K562 (cell line): ENCODE measurements around the gene SULT2A1. TPM values are rescaled to one million over a fixed set of nuclear protein-coding genes. Genes with fewer than 3 reads are reported as not detected.

Experiments used
- ATAC-seq: fragments of 200-7000 bp; cut with Tn5 transposase; 3 replicates; pipeline ENCODE4 v1.9.1; 2020; ENCODE audit warnings: moderate library complexity
- BruUV-seq: library from RNA; stranded (reverse); fragments of 400-500 nt; replicated peaks from 2 replicates; lab custom pipeline; 2021; lab: Mats Ljungman, UMichigan
- CTCF ChIA-PET: fragments of 300-600 bp; formaldehyde crosslinking; extraction: SDS; loops from one replicate; lab custom pipeline; 2021; ENCODE audit warnings: low intra/inter-chr PET ratio; lab: Yijun Ruan, JAX
- POLR2A ChIA-PET: fragments of 300-600, 350-650 bp; sonication (Branson Sonifier 250); formaldehyde crosslinking; extraction: SDS; loops from one replicate; lab custom pipeline; 2021; ENCODE audit warnings: antibody characterized with exemption, inconsistent platforms; lab: Yijun Ruan, JAX
- DNase-seq, 4 experiments: peaks; one replicate each; pipeline versions ENCODE4 v3.0.0 to v3.0.0-alpha.2; 2011 to 2018; ENCODE audit warnings: low spot score in 3 of 4, mixed read lengths in 3 of 4; ENCODE audit errors: extremely low read depth in 1 of 4
- FAIRE-seq: peaks from 2 replicates; lab custom pipeline; 2011; peaks lifted over from hg19 to GRCh38; lab: Jason Lieb, UNC
- H2AFZ ChIP-seq: 2 replicates; pipeline ENCODE4 v1.6.0; 2011; ENCODE audit warnings: low read depth, low read length, control low read depth, inconsistent platforms
- H3K27ac ChIP-seq: fragments of 200-600 bp; 3 replicates; pipeline ENCODE4 v1.8.0; 2011; ENCODE audit warnings: low read depth, mild to moderate bottlenecking, control low read depth, inconsistent platforms, low read length, moderate library complexity, mixed read lengths; ENCODE audit errors: extremely low read depth
- H3K27me3 ChIP-seq, 2 experiments: fragments of 300-600 bp in 1 of 2; 2 replicates in 1 of 2; 3 replicates in 1 of 2; pipeline versions ENCODE4 v1.6.0 to v1.8.0; 2011; ENCODE audit warnings: inconsistent platforms in 2 of 2, low read length in 2 of 2, mild to moderate bottlenecking in 1 of 2, mixed read lengths in 1 of 2, moderate library complexity in 1 of 2; ENCODE audit not compliant: control insufficient read depth in 2 of 2, insufficient read depth in 2 of 2
- H3K36me3 ChIP-seq: fragments of 300-600 bp; 3 replicates; pipeline ENCODE4 v1.8.0; 2011; ENCODE audit warnings: mild to moderate bottlenecking, low read length, inconsistent platforms; ENCODE audit not compliant: control insufficient read depth, insufficient read depth
- H3K4me1 ChIP-seq, 2 experiments: fragments of 200-600 bp in 1 of 2; replicated peaks in 1 of 2; 2 replicates in 1 of 2; 3 replicates in 1 of 2; pipeline versions ENCODE4 v1.5.1 to v1.8.0; 2011; ENCODE audit warnings: inconsistent platforms in 2 of 2, low read length in 2 of 2, mild to moderate bottlenecking in 1 of 2, mixed read lengths in 1 of 2, moderate library complexity in 1 of 2; ENCODE audit not compliant: control insufficient read depth in 2 of 2, insufficient read depth in 2 of 2
- H3K4me2 ChIP-seq: 2 replicates; pipeline ENCODE4 v1.6.1; 2011; ENCODE audit warnings: low read length, control low read depth, inconsistent platforms, mixed read lengths; ENCODE audit not compliant: insufficient read depth
- H3K4me3 ChIP-seq: fragments of 200-600 bp; sonication (generic), shearing (Covaris generic); 2 replicates; pipeline ENCODE4 v1.5.1; 2016; ENCODE audit warnings: control low read depth, inconsistent platforms
- H3K79me2 ChIP-seq: fragments of 200-600 bp; 3 replicates; pipeline ENCODE4 v1.8.0; 2011; ENCODE audit warnings: low read length, inconsistent platforms; ENCODE audit not compliant: control insufficient read depth, insufficient read depth
- H3K9ac ChIP-seq, 2 experiments: 2 replicates each; pipeline versions ENCODE4 v1.6.0 to v1.6.1; 2011; ENCODE audit warnings: low read depth in 2 of 2, low read length in 2 of 2, control low read depth in 1 of 2, inconsistent platforms in 1 of 2, mild to moderate bottlenecking in 1 of 2, mixed read lengths in 1 of 2; ENCODE audit not compliant: insufficient read depth in 1 of 2
- H3K9me1 ChIP-seq: one replicate; pipeline ENCODE4 v1.6.0; 2011; ENCODE audit warnings: inconsistent platforms, mild to moderate bottlenecking, low read length, moderate library complexity; ENCODE audit not compliant: control insufficient read depth, insufficient read depth
- H3K9me3 ChIP-seq: replicated peaks from 2 replicates; pipeline ENCODE4 v1.5.1; 2011; ENCODE audit warnings: low read depth, low read length, inconsistent platforms; ENCODE audit not compliant: control insufficient read depth, insufficient read depth
- H4K20me1 ChIP-seq: replicated peaks from 2 replicates; pipeline ENCODE4 v1.6.1; 2011; ENCODE audit warnings: low read length, inconsistent platforms, mixed read lengths; ENCODE audit not compliant: control insufficient read depth, insufficient read depth
- ARID3A ChIP-seq: IDR thresholded peaks from 2 replicates; pipeline ENCODE4 v1.6.1; 2012; ENCODE audit warnings: low read depth, low read length, improper control_type of control experiment, borderline replicate concordance
- C11orf30 ChIP-seq: fragments of 450-650 bp; IDR thresholded peaks from 2 replicates; pipeline ENCODE4 v1.6.1; 2016; ENCODE audit warnings: low read depth, mild to moderate bottlenecking
- ESRRA ChIP-seq: fragments of 450-650 bp; IDR thresholded peaks from 2 replicates; pipeline ENCODE4 v1.6.1; 2014; ENCODE audit warnings: low read depth, mild to moderate bottlenecking, moderate library complexity, borderline replicate concordance
- FOXO4 ChIP-seq: fragments of 450-650 bp; formaldehyde crosslinking; IDR thresholded peaks from 2 replicates; pipeline ENCODE4 v1.4.0; 2020; ENCODE audit warnings: mild to moderate bottlenecking, moderate library complexity
- NCOA1 ChIP-seq: fragments of 450-650 bp; IDR thresholded peaks from 2 replicates; pipeline ENCODE4 v1.6.1; 2016; ENCODE audit warnings: low read depth
- POLR2H ChIP-seq: IDR thresholded peaks from 2 replicates; pipeline ENCODE4 v1.6.1; 2016; ENCODE audit warnings: missing genetic modification characterization, low read depth, mild to moderate bottlenecking, control low read depth, missing compliant biosample characterization, moderate library complexity
- RCOR1 ChIP-seq, 2 experiments: IDR thresholded peaks; 2 replicates each; pipeline ENCODE4 v1.6.1; 2012; ENCODE audit warnings: low read depth in 2 of 2, low read length in 2 of 2, borderline replicate concordance in 1 of 2, improper control_type of control experiment in 1 of 2
- RFX1 ChIP-seq: fragments of 450-650 bp; IDR thresholded peaks from 2 replicates; pipeline ENCODE4 v1.6.1; 2016; ENCODE audit warnings: mild to moderate bottlenecking, moderate library complexity
- TRIM28 ChIP-seq: fragments of 450-650 bp; IDR thresholded peaks from 2 replicates; pipeline ENCODE4 v1.6.1; 2017
- XRCC5 ChIP-seq: fragments of 200-400 bp; formaldehyde crosslinking; IDR thresholded peaks from 2 replicates; pipeline ENCODE4 v1.6.1; 2017; ENCODE audit warnings: low read depth, mild to moderate bottlenecking, low read length
- ZNF184 ChIP-seq: sonication (generic); formaldehyde crosslinking; IDR thresholded peaks from 2 replicates; pipeline ENCODE4 v1.5.0; 2020; ENCODE audit warnings: missing genetic modification reagents
- ZNF232 ChIP-seq: sonication (generic); formaldehyde crosslinking; IDR thresholded peaks from 2 replicates; pipeline ENCODE4 v1.8.0; 2022; ENCODE audit warnings: mild to moderate bottlenecking, missing genetic modification reagents
- ZNF436 ChIP-seq: fragments of 250-450, 450-650 bp; sonication (Bioruptor Pico); formaldehyde crosslinking; IDR thresholded peaks from 2 replicates; pipeline ENCODE4 v1.7.0; 2020; ENCODE audit warnings: mild to moderate bottlenecking
- WGBS: fragments of 100-300 bp; shearing (Covaris generic); methylation state at CpG from one replicate; pipeline ENCODE4 v1.1.6; 2016; ENCODE audit warnings: low coverage, mixed read lengths; ENCODE audit not compliant: insufficient coverage; ENCODE audit errors: missing lambda C conversion rate; 5-methylcytosine and 5-hydroxymethylcytosine counted together
- in situ Hi-C: fragments of 300-500 bp; cut with MboI; formaldehyde crosslinking; loops from 4 replicates; pipeline ENCODE4 v1.15.0; 2018; ENCODE audit warnings: inconsistent platforms, mixed read lengths
- intact Hi-C: fragments of 100-400 bp; cut with micrococcal nuclease; formaldehyde crosslinking; loops from 2 replicates; pipeline ENCODE4 v1.14.2; 2022
- polyA plus RNA-seq, 8 experiments: library from polyadenylated mRNA; depleted of rRNA in 4 of 8; stranded (reverse) in 5 of 8; unstranded in 3 of 8; fragments of >200 nt; fragmentation: Nextera tagmentation in 2 of 8; fragmentation: Illumina TruSeq in 1 of 8; extraction: Ambion mirVana in 2 of 8; extraction: Trizol in 1 of 8; gene quantifications; 2 replicates each; pipeline versions ENCODE4 v1.2.1 to v1.2.3, GENCODE V29; 2011 to 2014; ENCODE audit warnings: inconsistent platforms in 1 of 8, missing spikeins in 1 of 8
- total RNA-seq, 7 experiments: library from RNA; depleted of rRNA in 6 of 7; stranded (reverse); fragments of >200 nt in 6 of 7; fragmentation: Illumina TruSeq in 2 of 7; extraction: Trizol in 2 of 7; gene quantifications; 2 replicates each; pipeline versions ENCODE4 v1.2.1 to v1.2.3, GENCODE V29; 2011 to 2021; ENCODE audit warnings: low replicate concordance in 1 of 7

Gene SULT2A1
- total and polyA plus RNA-seq, 9 of the 15 experiments (the other 6 are each of a cell fraction or from before 2014, with no cell fraction given), result 0.03 to 0.25 (median 0.07) TPM; not detected in 4

GRCh38 chr19:47854459-47854858 lies 31.7 kb downstream of the SULT2A1 start:
- FAIRE-seq, result no peak
- Histone ChIP-seq H2AFZ (no peak overlapping the region), H3K4me2 (no peak overlapping the region), H3K27ac (no peak overlapping the region), H3K36me3 (no peaks in the 10 kb centered on the region), H3K79me2 (no peaks in the 10 kb centered on the region), H3K4me1 (peaks cover 5% of the 10 kb centered on the region in 2 experiments; a peak in 2 of 5 replicates), H3K4me3 (no peak overlapping the region), H3K9ac (no peak overlapping the region), H3K9me1 (no peaks in the 10 kb centered on the region), H3K27me3 (peaks cover 3 to 5% of the 10 kb centered on the region in 2 experiments; a peak in 3 of 5 replicates), H4K20me1 (no peaks in the 10 kb centered on the region), H3K9me3 (no peaks in the 10 kb centered on the region)
- ChIA-PET POLR2A (no interaction called here), CTCF (no interaction called here)
- no TSS peak for BruUV-seq
- ATAC-seq, result no peak
- no peak for DNase-seq
- WGBS, result 3% methylated on average over 4 of the region's 4 CpGs
- TF ChIP-seq ZNF436 (CRISPR knock-in tag), result no peak
- peak; percentile 52; the same call in 1 of the 2 replicates for TF ChIP-seq ESRRA
- TF ChIP-seq NCOA1, result no peak
- in situ Hi-C loops, result no loop called here
- intact Hi-C loops, result no loop called here

GRCh38 chr19:47853003-47853402 lies 33.1 kb downstream of the SULT2A1 start:
- Histone ChIP-seq H4K20me1 (no peaks in the 10 kb centered on the region), H3K4me2 (no peak overlapping the region), H3K9ac (no peak overlapping the region), H3K27me3 (peaks cover 3 to 5% of the 10 kb centered on the region in 2 experiments; a peak in 3 of 5 replicates), H3K9me1 (peaks cover 2% of the 10 kb centered on the region), H3K4me3 (no peak overlapping the region), H3K27ac (no peak overlapping the region), H3K4me1 (peaks cover 0 to 4% of the 10 kb centered on the region in 2 experiments; a peak in 1 of 5 replicates)
- 5% methylated on average over 5 of the region's 5 CpGs for WGBS
- CTCF ChIA-PET, result no interaction called here
- in situ Hi-C loops, result no loop called here
- ATAC-seq, result no peak
- BruUV-seq, result no TSS peak
- TF ChIP-seq ZNF232 (CRISPR knock-in tag) (no peak), XRCC5 (no peak), TRIM28 (no peak), POLR2H (tag) (no peak), RCOR1 (IDR thresholded peaks at IDR 0.05; ENCODE audit: borderline replicate concordance in 1 of 2, low read depth in 2 of 2, low read length in 2 of 2) (no peak), FOXO4 (CRISPR knock-in tag) (no peak), C11orf30 (no peak), ZNF184 (CRISPR knock-in tag) (no peak), ARID3A (no peak), RFX1 (no peak)
- TF ChIP-seq, all 486 proteins: peak for 0
- H3K9me3 ChIP-seq, result no peaks in the 10 kb centered on the region
- no peaks in the 10 kb centered on the region for H3K79me2 ChIP-seq
- H2AFZ ChIP-seq, result no peak overlapping the region
- FAIRE-seq, result no peak
- POLR2A ChIA-PET, result interaction anchor here (1.0 kb wide), 1 partner anchor 39 kb away, joined by 3 read pairs; no protein-coding TSS in a partner anchor
- intact Hi-C loops, result no loop called here
- DNase-seq, result no peak
- no peaks in the 10 kb centered on the region for H3K36me3 ChIP-seq
